Measurements from ENCODE around the gene SEMA6B.

DNA sequence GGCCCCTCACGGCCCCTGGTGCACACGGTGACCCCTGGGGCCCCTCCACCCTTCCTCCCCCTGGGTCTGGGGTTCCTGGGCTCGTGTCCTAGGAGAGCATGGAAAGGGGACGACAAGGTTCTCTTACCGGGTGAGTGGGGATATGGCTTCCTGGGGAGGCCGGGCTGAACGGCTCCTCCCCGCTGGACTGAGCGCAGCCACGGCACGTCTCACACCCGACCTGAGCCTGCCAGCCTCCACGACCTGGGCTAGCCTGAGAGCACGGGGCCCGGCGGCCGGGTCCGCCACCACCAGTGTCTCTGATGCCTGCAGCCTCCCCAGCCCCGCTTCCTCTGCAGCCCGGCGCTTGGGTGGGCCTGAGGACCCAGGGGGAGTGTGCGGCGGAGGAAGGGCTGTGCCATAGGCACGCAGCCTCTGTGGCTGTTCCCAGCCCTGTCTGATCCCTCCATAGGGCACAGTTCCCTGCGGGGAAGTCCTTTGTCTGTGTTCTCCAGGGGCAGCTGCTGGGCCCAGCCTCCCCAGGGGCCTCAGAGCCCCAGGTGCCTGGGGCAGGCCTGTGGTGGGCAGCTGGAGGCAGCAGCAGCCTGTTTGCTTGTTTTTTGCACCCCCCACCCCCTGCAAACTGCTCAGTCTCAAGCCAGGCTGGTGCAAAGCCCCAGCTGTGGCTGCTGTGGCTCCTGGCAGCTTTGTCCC lies 56.2 kb downstream of the SEMA6B start:
- TF ChIP-seq POLR2AphosphoS5 (IDR thresholded peaks at IDR 0.05; ENCODE audit: insufficient read depth, low read depth, low read length) (no peak), FOS (IDR thresholded peaks at IDR 0.05; ENCODE audit: borderline replicate concordance, insufficient read depth, low read length) (no peak), POLR2A (IDR thresholded peaks at IDR 0.05; ENCODE audit: low read depth, low read length) (no peak)
- TF ChIP-seq, protein P1, sequence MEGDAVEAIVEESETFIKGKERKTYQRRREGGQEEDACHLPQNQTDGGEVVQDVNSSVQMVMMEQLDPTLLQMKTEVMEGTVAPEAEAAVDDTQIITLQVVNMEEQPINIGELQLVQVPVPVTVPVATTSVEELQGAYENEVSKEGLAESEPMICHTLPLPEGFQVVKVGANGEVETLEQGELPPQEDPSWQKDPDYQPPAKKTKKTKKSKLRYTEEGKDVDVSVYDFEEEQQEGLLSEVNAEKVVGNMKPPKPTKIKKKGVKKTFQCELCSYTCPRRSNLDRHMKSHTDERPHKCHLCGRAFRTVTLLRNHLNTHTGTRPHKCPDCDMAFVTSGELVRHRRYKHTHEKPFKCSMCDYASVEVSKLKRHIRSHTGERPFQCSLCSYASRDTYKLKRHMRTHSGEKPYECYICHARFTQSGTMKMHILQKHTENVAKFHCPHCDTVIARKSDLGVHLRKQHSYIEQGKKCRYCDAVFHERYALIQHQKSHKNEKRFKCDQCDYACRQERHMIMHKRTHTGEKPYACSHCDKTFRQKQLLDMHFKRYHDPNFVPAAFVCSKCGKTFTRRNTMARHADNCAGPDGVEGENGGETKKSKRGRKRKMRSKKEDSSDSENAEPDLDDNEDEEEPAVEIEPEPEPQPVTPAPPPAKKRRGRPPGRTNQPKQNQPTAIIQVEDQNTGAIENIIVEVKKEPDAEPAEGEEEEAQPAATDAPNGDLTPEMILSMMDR (IDR thresholded peaks at IDR 0.05; ENCODE audit: extremely low read depth in 1 of 2, insufficient read depth in 1 of 2, low read depth in 1 of 2, low read length in 2 of 2), result no peak

Measured in endothelial cell of umbilical vein (primary cell).